H9 (cell line): ENCODE data around the gene FAM117A. TPM values are rescaled to one million over a fixed set of nuclear protein-coding genes. Genes with fewer than 3 reads are reported as not detected.
A peak's percentile ranks its signal among the peaks of the same experiment; 100 is the strongest.

ENCODE experiments used
- DNase-seq: peaks from one replicate; pipeline ENCODE4 v3.0.0-alpha.2; 2017
- H2AFZ ChIP-seq: one replicate; pipeline ENCODE4 v1.6.1; 2013; ENCODE audit warnings: mild to moderate bottlenecking, low read length, control low read depth, moderate library complexity
- H2AK5ac ChIP-seq: 2 replicates; pipeline ENCODE4 v1.6.1; 2013; ENCODE audit warnings: low read length, control low read depth, mixed read lengths; ENCODE audit not compliant: insufficient read length
- H2BK120ac ChIP-seq: one replicate; pipeline ENCODE4 v1.6.1; 2013; ENCODE audit warnings: low read depth, mild to moderate bottlenecking, low read length, control low read depth, inconsistent platforms; ENCODE audit not compliant: poor library complexity, severe bottlenecking
- H2BK12ac ChIP-seq: 2 replicates; pipeline ENCODE4 v1.6.1; 2013; ENCODE audit warnings: low read length, control low read depth, mixed read lengths, low read depth; ENCODE audit not compliant: insufficient read length
- H2BK15ac ChIP-seq: 2 replicates; pipeline ENCODE4 v1.6.1; 2013; ENCODE audit warnings: low read depth, low read length, control low read depth
- H2BK20ac ChIP-seq: one replicate; pipeline ENCODE4 v1.6.1; 2013; ENCODE audit warnings: low read depth, mild to moderate bottlenecking, low read length, control low read depth, inconsistent platforms; ENCODE audit not compliant: poor library complexity, severe bottlenecking
- H2BK5ac ChIP-seq: 2 replicates; pipeline ENCODE4 v1.6.1; 2013; ENCODE audit warnings: low read length, control low read depth, mixed read lengths; ENCODE audit not compliant: insufficient read length
- H3K14ac ChIP-seq: 2 replicates; pipeline ENCODE4 v1.6.1; 2013; ENCODE audit warnings: low read length, control low read depth; ENCODE audit not compliant: insufficient read depth
- H3K18ac ChIP-seq: 2 replicates; pipeline ENCODE4 v1.6.1; 2013; ENCODE audit warnings: low read depth, mild to moderate bottlenecking, mixed read lengths, low read length, control low read depth; ENCODE audit not compliant: insufficient read length
- H3K23ac ChIP-seq: 2 replicates; pipeline ENCODE4 v1.6.1; 2013; ENCODE audit warnings: low read length, control low read depth, mixed read lengths, low read depth; ENCODE audit not compliant: insufficient read length
- H3K23me2 ChIP-seq: 2 replicates; pipeline ENCODE4 v1.6.1; 2013; ENCODE audit warnings: low read depth, mild to moderate bottlenecking, mixed read lengths, low read length, control low read depth; ENCODE audit not compliant: insufficient read length, poor library complexity, severe bottlenecking
- H3K27ac ChIP-seq: 2 replicates; pipeline ENCODE4 v1.5.1; 2013; ENCODE audit warnings: low read length, control low read depth, mixed read lengths, low read depth; ENCODE audit not compliant: insufficient read length
- H3K27me3 ChIP-seq: 2 replicates; pipeline ENCODE4 v1.6.1; 2013; ENCODE audit warnings: low read length, control low read depth, inconsistent platforms; ENCODE audit not compliant: insufficient read depth
- H3K4ac ChIP-seq: 2 replicates; pipeline ENCODE4 v1.6.1; 2013; ENCODE audit warnings: low read depth, mild to moderate bottlenecking, control low read depth, inconsistent platforms, low read length, moderate library complexity
- H3K4me1 ChIP-seq: 2 replicates; pipeline ENCODE4 v1.6.1; 2013; ENCODE audit warnings: low read length, control low read depth, inconsistent platforms; ENCODE audit not compliant: insufficient read depth
- H3K4me2 ChIP-seq: 2 replicates; pipeline ENCODE4 v1.6.1; 2013; ENCODE audit warnings: low read length, control low read depth, mixed read lengths; ENCODE audit not compliant: insufficient read length, insufficient read depth
- H3K56ac ChIP-seq: 2 replicates; pipeline ENCODE4 v1.6.1; 2013; ENCODE audit warnings: low read depth, mild to moderate bottlenecking, mixed read lengths, low read length, control low read depth; ENCODE audit not compliant: insufficient read length
- H3K79me1 ChIP-seq: 2 replicates; pipeline ENCODE4 v1.6.1; 2013; ENCODE audit warnings: low read depth, mild to moderate bottlenecking, moderate library complexity, low read length, control low read depth, inconsistent platforms; ENCODE audit not compliant: insufficient read depth, poor library complexity, severe bottlenecking
- H3K79me2 ChIP-seq: 2 replicates; pipeline ENCODE4 v1.6.1; 2013; ENCODE audit warnings: low read length, control low read depth, inconsistent platforms; ENCODE audit not compliant: insufficient read depth
- H3K9ac ChIP-seq: 2 replicates; pipeline ENCODE4 v1.6.1; 2013; ENCODE audit warnings: low read length, control low read depth, mixed read lengths; ENCODE audit not compliant: insufficient read length; ENCODE audit errors: extremely low read depth
- H3K9me3 ChIP-seq: one replicate; pipeline ENCODE4 v1.6.1; 2013; ENCODE audit warnings: low read depth, low read length, inconsistent platforms; ENCODE audit not compliant: control insufficient read depth
- H3T11ph ChIP-seq: one replicate; pipeline ENCODE4 v1.6.1; 2013; ENCODE audit warnings: mild to moderate bottlenecking, low read length, control low read depth, inconsistent platforms
- H4K20me1 ChIP-seq: one replicate; pipeline ENCODE4 v1.6.1; 2013; ENCODE audit not compliant: control insufficient read depth, insufficient read length, insufficient read depth
- H4K5ac ChIP-seq: 2 replicates; pipeline ENCODE4 v1.6.1; 2013; ENCODE audit warnings: low read depth, mild to moderate bottlenecking, mixed read lengths, low read length, control low read depth; ENCODE audit not compliant: insufficient read length
- H4K8ac ChIP-seq: replicated peaks from 2 replicates; pipeline ENCODE4 v1.6.1; 2013; ENCODE audit warnings: low read length, control low read depth, mixed read lengths, low read depth; ENCODE audit not compliant: insufficient read length
- H4K91ac ChIP-seq: 2 replicates; pipeline ENCODE4 v1.6.1; 2013; ENCODE audit warnings: low read depth, mild to moderate bottlenecking, moderate library complexity, mixed read lengths, low read length, control low read depth; ENCODE audit not compliant: insufficient read length
- H3K27ac Mint-ChIP-seq, 3 experiments: 2 replicates in 2 of 3; 3 replicates in 1 of 3; pipeline ENCODE4 v1.8.0; 2020 to 2021; ENCODE audit warnings: mixed read lengths in 3 of 3, mild to moderate bottlenecking in 1 of 3, moderate library complexity in 1 of 3
- H3K27me3 Mint-ChIP-seq: 2 replicates; pipeline ENCODE4 v1.8.0; 2021; ENCODE audit warnings: low read depth, mild to moderate bottlenecking, moderate library complexity, mixed read lengths
- H3K36me3 Mint-ChIP-seq, 3 experiments: 2 replicates in 2 of 3; 3 replicates in 1 of 3; pipeline ENCODE4 v1.8.0; 2020 to 2021; ENCODE audit warnings: low read depth in 3 of 3, mixed read lengths in 3 of 3; ENCODE audit not compliant: insufficient read depth in 1 of 3
- H3K4me1 Mint-ChIP-seq, 2 experiments: 2 replicates each; pipeline ENCODE4 v1.8.0; 2020; ENCODE audit warnings: mixed read lengths in 2 of 2
- H3K4me3 Mint-ChIP-seq, 2 experiments: 2 replicates in 1 of 2; 3 replicates in 1 of 2; pipeline ENCODE4 v1.8.0; 2020 to 2021; ENCODE audit warnings: mild to moderate bottlenecking in 2 of 2, mixed read lengths in 2 of 2, moderate library complexity in 1 of 2
- H3K9me3 Mint-ChIP-seq, 2 experiments: 2 replicates in 1 of 2; 3 replicates in 1 of 2; pipeline ENCODE4 v1.8.0; 2020; ENCODE audit warnings: mild to moderate bottlenecking in 2 of 2, mixed read lengths in 2 of 2, moderate library complexity in 1 of 2
- CTCF ChIP-seq: fragments of 200-600 bp; sonication (generic); conservative IDR thresholded peaks from 3 replicates; pipeline ENCODE4 v1.8.0; 2021; ENCODE audit warnings: antibody characterized with exemption, mild to moderate bottlenecking
- WGBS: extraction: QIAGEN DNeasy Blood & Tissue Kit; methylation state at CpG from one replicate; pipeline ENCODE4 v1.1.7; 2013; ENCODE audit warnings: missing lambda C conversion rate, low lambda C conversion rate, mixed read lengths; ENCODE audit not compliant: insufficient read length; ENCODE audit errors: extremely low coverage; 5-methylcytosine and 5-hydroxymethylcytosine counted together
- total RNA-seq: library from RNA; stranded (reverse); gene quantifications from 2 replicates; pipeline ENCODE4 v1.2.1, GENCODE V29; 2021

FAM117A gene
- total RNA-seq, 1 experiment from 2014 or later = 21.1 TPM

DNA sequence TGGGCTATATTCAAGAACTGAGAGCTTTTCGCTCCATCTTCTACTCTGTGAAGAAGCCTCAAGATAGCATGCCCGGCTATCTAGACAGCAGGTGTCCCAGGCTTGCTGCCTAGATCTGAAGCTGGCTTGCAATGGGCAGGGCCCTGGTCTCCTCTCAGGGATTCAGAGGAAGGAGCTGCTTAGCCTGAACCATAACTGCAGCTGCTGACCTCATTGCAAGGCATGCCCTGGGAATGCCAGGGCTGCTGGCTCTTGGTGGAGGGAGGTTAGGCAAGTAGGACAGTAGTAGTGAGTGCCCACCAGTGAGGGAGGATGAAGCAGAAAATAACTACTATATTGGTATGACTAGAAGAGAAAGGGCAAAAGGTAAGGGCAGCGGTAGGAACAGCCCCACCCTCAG, 34.9 kb downstream of the FAM117A start:
- no peak overlapping the region for H3K56ac ChIP-seq
- H3K23ac ChIP-seq = no peak overlapping the region
- Mint-ChIP-seq H3K27ac (peak overlapping the region in 1 of 3 experiments; percentile 44; a peak in 1 of 7 replicates), H3K36me3 (peaks cover 24 to 30% (median 26%) of the 10 kb centered on the region in 3 experiments; a peak in 6 of 7 replicates), H3K4me3 (no peak overlapping the region), H3K9me3 (no peaks in the 10 kb centered on the region), H3K4me1 (no peaks in the 10 kb centered on the region), H3K27me3 (no peaks in the 10 kb centered on the region; the same call in 1 of the 2 replicates)
- H3T11ph ChIP-seq = no peak overlapping the region
- no peaks in the 10 kb centered on the region for H3K27me3 ChIP-seq
- no peak overlapping the region for H2BK20ac ChIP-seq
- H2BK120ac ChIP-seq = no peak overlapping the region
- H2BK12ac ChIP-seq = no peak overlapping the region
- peaks cover 2% of the 10 kb centered on the region for H4K20me1 ChIP-seq
- no peak for DNase-seq
- H3K4me2 ChIP-seq = no peak overlapping the region
- no peaks in the 10 kb centered on the region for H3K9me3 ChIP-seq
- H3K79me1 ChIP-seq = peaks cover 5% of the 10 kb centered on the region
- TF ChIP-seq CTCF = no peak
- no peak overlapping the region for H2AK5ac ChIP-seq
- no peak overlapping the region for H4K8ac ChIP-seq
- H2BK15ac ChIP-seq = no peak overlapping the region
- H3K23me2 ChIP-seq = no peaks in the 10 kb centered on the region
- H3K27ac ChIP-seq = no peak overlapping the region
- peak overlapping the region; percentile 14 for H3K18ac ChIP-seq
- H3K9ac ChIP-seq = no peak overlapping the region
- H3K79me2 ChIP-seq = no peaks in the 10 kb centered on the region
- no peak overlapping the region for H4K91ac ChIP-seq
- no peak overlapping the region for H2AFZ ChIP-seq
- H3K4ac ChIP-seq = no peak overlapping the region; the same call in 1 of the 2 replicates
- H2BK5ac ChIP-seq = no peak overlapping the region
- H3K4me1 ChIP-seq = no peaks in the 10 kb centered on the region
- H4K5ac ChIP-seq = no peak overlapping the region
- no CpG with 5 or more reads among the region's 3 CpGs for WGBS
- H3K14ac ChIP-seq = no peak overlapping the region
